PC-3 (cell line): Measurements from ENCODE around the gene IL16.

Experiments used
- CTCF ChIP-seq: fragments of 300-600 bp; sonication (generic); conservative IDR thresholded peaks from 2 replicates; pipeline ENCODE4 v1.5.1; 2017; ENCODE audit warnings: antibody characterized with exemption, low read depth, mild to moderate bottlenecking, low read length
- EZH2 ChIP-seq: fragments of 300-600 bp; sonication (generic); IDR thresholded peaks from one replicate; pipeline ENCODE4 v1.6.1; 2017; ENCODE audit warnings: antibody characterized with exemption, mild to moderate bottlenecking, low read length; ENCODE audit not compliant: unreplicated experiment
- EZH2phosphoT487 ChIP-seq: fragments of 300-600 bp; sonication (generic); IDR thresholded peaks from 2 replicates; pipeline ENCODE4 v1.6.1; 2018; ENCODE audit warnings: mild to moderate bottlenecking, antibody characterized with exemption, low read length, borderline replicate concordance

- TF ChIP-seq CTCF (no peak), EZH2 (no peak), EZH2phosphoT487 (no peak)
These were observed 91.9 kb downstream of the IL16 start for GRCh38 chr15:81288616-81289015.
